ENCODE results near the gene EXOSC9. TPM values are rescaled to one million over a fixed set of nuclear protein-coding genes. Genes with fewer than 3 reads are reported as not detected.

The EXOSC9 gene
- 10 to 100 TPM; 33.4 to 67.6 TPM for total RNA-seq

GRCh38 chr4:121800961-121801714 is at the start of gene EXOSC9:
Gene EXOSC9 (plus strand): TSS chr4:121801323. CDS start chr4:121801425, 102 bp downstream.

GRCh38 chr4:121764702-121765367 is 36.3 kb upstream of the EXOSC9 start, which contains the start of gene SMIM43:
Gene SMIM43 (minus strand): TSS chr4:121765164. CDS start chr4:121765105, 59 bp downstream.

GRCh38 chr4:121823505-121824170 is 22.5 kb downstream of the EXOSC9 start, which contains the start of gene CCNA2:
Gene CCNA2 (minus strand): TSS chr4:121823883. CDS start chr4:121823628, 255 bp downstream.

Other genes with a start within 250 kb of the EXOSC9 start
- gene ANXA5, start 104.3 kb upstream of the EXOSC9 start, total RNA-seq: 100 to 1,000 TPM; 675 to 990 TPM
- gene SMIM43, start 36.2 kb upstream of the EXOSC9 start, total RNA-seq: under 1 TPM in 1 of 2 donors, not detected in 1; under 0.01 TPM
- gene CCNA2, start 22.6 kb downstream of the EXOSC9 start, total RNA-seq: 10 to 100 TPM; 32.7 to 84.9 TPM
- gene BBS7, start 69.2 kb downstream of the EXOSC9 start, total RNA-seq: 10 to 100 TPM; 17.6 to 19.6 TPM
- gene TRPC3, start 150.7 kb downstream of the EXOSC9 start, total RNA-seq: not detected

All from melanocyte of skin (primary cell).